ENCODE measurements around the gene ACER3. TPM values are rescaled to one million over a fixed set of nuclear protein-coding genes. Genes with fewer than 3 reads are reported as not detected.
"Not testable (repeated sequence)": the region's sequence is repeated elsewhere in the genome, so short reads cannot be mapped to it uniquely, and the experiment has no call there.

The ACER3 gene
- total and polyA plus RNA-seq, 8 donors = 2.1 to 25.9 (median 8.5) TPM

DNA sequence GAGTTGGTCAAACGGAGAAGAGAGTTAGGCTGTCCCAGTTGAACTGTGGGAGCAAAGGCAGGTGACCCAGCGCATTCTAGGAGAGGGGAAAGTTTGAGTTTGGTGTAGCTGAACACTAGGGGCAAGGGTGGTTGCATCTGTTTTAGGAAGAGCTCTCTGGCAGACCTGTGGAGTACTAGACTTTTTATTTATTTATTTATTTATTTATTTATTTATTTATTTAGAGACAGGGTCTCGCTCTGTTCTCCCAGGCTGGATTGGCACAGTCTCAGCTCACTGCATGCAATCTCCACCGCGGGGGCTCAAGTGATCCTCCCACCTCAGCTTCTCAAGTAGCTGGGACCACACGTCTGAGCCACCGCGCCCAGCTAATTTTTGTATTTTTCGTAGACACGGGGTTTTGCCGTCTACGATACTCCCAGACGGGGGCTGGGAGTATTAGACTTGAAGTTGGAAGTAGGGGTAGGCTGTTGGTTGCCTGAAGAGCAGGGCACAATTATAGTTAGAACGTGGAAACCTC lies 950 bp upstream of the ACER3 start:
- peak overlapping the region in 4 of 5 donors; percentile 87 to 94 (median 90) for H3K27ac ChIP-seq
- peak in 1 of 2 donors; percentile 14 for DNase-seq
- no peak overlapping the region for H3K4me3 ChIP-seq
- H3K9me3 ChIP-seq = no peaks in the 10 kb centered on the region
- H3K4me1 ChIP-seq = peaks cover 10 to 45% (median 13%) of the 10 kb centered on the region in 4 donors
- TF ChIP-seq POLR2A (IDR thresholded peaks at IDR 0.05) (no peak), POLR2AphosphoS5 (IDR thresholded peaks at IDR 0.05) (no peak), EP300 (IDR thresholded peaks at IDR 0.05) (no peak)
- TF ChIP-seq, protein P1, sequence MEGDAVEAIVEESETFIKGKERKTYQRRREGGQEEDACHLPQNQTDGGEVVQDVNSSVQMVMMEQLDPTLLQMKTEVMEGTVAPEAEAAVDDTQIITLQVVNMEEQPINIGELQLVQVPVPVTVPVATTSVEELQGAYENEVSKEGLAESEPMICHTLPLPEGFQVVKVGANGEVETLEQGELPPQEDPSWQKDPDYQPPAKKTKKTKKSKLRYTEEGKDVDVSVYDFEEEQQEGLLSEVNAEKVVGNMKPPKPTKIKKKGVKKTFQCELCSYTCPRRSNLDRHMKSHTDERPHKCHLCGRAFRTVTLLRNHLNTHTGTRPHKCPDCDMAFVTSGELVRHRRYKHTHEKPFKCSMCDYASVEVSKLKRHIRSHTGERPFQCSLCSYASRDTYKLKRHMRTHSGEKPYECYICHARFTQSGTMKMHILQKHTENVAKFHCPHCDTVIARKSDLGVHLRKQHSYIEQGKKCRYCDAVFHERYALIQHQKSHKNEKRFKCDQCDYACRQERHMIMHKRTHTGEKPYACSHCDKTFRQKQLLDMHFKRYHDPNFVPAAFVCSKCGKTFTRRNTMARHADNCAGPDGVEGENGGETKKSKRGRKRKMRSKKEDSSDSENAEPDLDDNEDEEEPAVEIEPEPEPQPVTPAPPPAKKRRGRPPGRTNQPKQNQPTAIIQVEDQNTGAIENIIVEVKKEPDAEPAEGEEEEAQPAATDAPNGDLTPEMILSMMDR (IDR thresholded peaks at IDR 0.05) = no peak
- intact Hi-C loops (cut with DNase I; ENCODE audit: low total_unique reads) = no loop called here
- no peaks in the 10 kb centered on the region for H3K36me3 ChIP-seq
- 95 to 97% (median 96%) methylated on average over 14 of the region's 14 CpGs for WGBS, 5 donors
- H3K27me3 ChIP-seq = no peaks in the 10 kb centered on the region

DNA sequence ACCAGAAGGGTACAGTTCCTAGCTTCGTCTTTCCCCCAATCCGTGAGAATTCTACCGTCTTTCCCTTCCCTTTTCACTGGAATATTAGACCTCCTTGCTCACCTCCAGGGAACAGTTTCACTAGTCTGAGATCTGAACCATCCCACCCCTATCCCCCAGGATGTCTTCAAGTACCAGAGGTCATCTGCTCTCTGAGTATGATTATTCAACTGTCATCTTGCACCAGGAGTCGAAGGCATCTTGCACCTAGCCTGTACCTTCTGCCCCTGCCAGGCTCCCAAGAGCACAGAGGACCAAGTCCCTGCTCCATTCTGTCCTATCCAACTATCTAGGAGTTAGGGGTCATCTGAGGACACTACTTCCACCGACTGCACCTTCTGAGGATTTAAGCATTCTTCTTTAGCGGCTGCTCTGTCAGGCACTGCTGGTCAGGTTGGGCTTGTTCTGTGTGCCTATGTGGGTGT lies 804 bp downstream of the ACER3 start:
- Histone ChIP-seq H3K9me3 (no peaks in the 10 kb centered on the region), H3K4me3 (peak overlapping the region; percentile 65 to 89 (median 73)), H3K4me1 (peaks cover 10 to 45% (median 13%) of the 10 kb centered on the region in 4 donors), H3K27me3 (no peaks in the 10 kb centered on the region), H3K27ac (peak overlapping the region; percentile 81 to 94 (median 89)), H3K36me3 (no peaks in the 10 kb centered on the region)
- no peak for TF ChIP-seq EP300 (IDR thresholded peaks at IDR 0.05)
- intact Hi-C loops (cut with DNase I; ENCODE audit: low total_unique reads) = no loop called here
- 14 to 34% (median 22%) methylated on average over 6 of the region's 6 CpGs for WGBS, 5 donors
- peak in 1 of 2 donors; percentile 14 for DNase-seq

DNA sequence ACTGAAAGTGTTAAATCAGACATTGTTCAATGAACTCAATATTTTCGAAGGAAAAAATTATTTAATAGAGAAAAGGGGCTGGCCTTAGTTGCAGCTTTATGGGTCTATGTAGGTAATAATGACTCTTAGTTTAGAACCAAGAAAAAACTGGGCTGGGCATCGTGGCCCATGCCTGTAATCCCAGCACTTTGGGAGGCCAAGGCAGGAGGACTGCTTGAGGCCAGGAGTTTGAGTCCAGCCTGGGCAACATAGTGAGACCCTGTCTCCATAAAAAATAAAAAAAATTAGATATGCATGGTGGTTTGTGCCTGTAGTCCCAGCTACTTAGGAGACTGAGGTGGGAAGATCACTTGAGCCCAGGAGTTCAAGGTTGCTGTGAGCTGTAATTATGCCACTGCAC lies 2.1 kb downstream of the ACER3 start:
- 70 to 97% (median 93%) methylated on average over 2 of the region's 2 CpGs for WGBS, 5 donors
- H3K4me3 ChIP-seq; H3K9me3 ChIP-seq; intact Hi-C loops (cut with DNase I; ENCODE audit: low total_unique reads); DNase-seq; H3K27me3 ChIP-seq; H3K36me3 ChIP-seq: not testable (repeated sequence)
- peak overlapping the region in 2 of 5 donors; percentile 14 to 24 for H3K27ac ChIP-seq
- H3K4me1 ChIP-seq = peaks cover 10 to 45% (median 13%) of the 10 kb centered on the region in 4 donors

DNA sequence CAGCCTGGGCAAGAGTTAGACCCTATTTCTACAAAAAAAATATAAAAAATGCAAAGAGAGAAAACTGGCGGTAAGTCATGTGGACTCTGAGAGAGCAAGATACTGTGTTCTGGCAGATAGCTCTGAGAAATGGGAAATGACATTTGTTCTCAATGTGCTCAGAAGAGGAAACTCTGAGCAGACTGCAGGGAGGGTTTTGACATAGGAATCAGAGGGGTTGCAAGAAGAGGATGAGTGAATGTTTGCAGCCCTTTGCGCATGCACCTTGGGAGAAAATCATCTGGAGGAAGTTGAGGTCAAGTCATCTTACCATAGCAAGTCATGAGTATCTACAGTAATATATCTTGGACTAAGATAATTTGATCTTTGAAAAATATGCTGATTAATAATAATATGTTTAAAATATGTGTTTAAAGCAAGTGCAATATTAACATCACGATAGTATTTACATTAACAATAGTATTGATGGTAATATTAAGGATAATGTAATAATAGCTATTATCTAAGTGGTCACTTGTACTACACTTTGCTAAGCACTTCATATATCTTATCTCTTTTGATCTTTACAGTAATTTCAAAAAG lies 2.6 kb downstream of the ACER3 start:
- H3K27ac ChIP-seq = peak overlapping the region in 2 of 5 donors; percentile 14 to 24
- H3K4me1 ChIP-seq = peaks cover 10 to 45% (median 13%) of the 10 kb centered on the region in 4 donors
- peak in 1 of 2 donors; percentile 20 for DNase-seq
- no peaks in the 10 kb centered on the region for H3K9me3 ChIP-seq
- TF ChIP-seq POLR2AphosphoS5 (IDR thresholded peaks at IDR 0.05) (no peak), EP300 (IDR thresholded peaks at IDR 0.05) (no peak), POLR2A (IDR thresholded peaks at IDR 0.05) (no peak)
- TF ChIP-seq, protein P1 (IDR thresholded peaks at IDR 0.05) = no peak
- H3K27me3 ChIP-seq = no peaks in the 10 kb centered on the region
- intact Hi-C loops (cut with DNase I; ENCODE audit: low total_unique reads) = no loop called here
- H3K36me3 ChIP-seq = peaks cover 0 to 3% (median under 1%) of the 10 kb centered on the region in 4 donors
- no peak overlapping the region for H3K4me3 ChIP-seq
- WGBS, 5 donors = 85 to 89% (median 87%) methylated on average over 3 of the region's 3 CpGs

DNA sequence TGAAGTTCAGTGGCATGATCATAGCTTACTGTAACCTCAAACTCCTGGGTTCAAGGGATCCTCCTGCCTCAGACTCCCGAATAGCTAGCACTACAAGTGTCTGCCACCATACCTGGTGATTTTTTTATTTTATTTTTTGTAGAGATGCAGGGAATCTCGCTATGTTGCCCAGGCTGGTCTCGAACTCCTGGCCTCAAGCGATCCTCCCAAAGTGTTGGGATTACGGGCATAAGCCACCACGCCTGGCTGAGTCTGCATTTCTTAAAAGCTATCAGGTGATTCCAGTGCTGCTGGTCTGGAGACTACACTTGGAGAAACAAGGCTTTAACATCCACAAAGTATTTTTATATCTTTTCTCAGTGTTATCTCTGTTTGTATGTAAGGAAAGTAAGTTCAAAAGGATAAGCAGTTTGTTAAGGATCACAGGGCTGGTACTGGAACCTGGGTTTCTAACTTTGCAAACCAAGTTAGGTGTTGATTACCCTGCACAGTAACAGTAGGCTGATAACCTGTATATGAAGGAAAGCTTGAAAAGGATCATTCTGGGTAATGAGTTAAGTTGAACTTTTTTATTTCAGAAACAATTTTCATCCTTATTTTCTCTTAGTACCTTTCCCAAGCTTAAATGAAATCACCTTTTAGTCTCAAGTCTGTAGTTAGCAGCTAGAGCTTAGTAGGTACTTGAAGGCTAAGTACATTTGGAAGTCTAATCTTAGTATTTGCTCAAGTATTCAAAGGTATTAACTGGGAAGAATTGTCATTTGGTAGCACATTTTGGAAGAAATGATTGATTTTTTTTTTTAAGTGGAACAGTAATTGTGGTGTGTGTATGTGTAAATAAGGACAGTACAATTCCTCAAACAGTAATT lies 12.5 kb downstream of the ACER3 start:
- WGBS, 5 donors = 88 to 97% (median 94%) methylated on average over 6 of the region's 6 CpGs
- TF ChIP-seq, protein P1 (IDR thresholded peaks at IDR 0.05) = no peak
- TF ChIP-seq POLR2AphosphoS5 (IDR thresholded peaks at IDR 0.05) (no peak), POLR2A (IDR thresholded peaks at IDR 0.05) (no peak)

More for the DNA sequence above, 12.5 kb downstream of the ACER3 start:
- peaks cover 0 to 15% (median 8%) of the 10 kb centered on the region in 4 donors for H3K36me3 ChIP-seq
- no peak for DNase-seq
- H3K27me3 ChIP-seq = no peaks in the 10 kb centered on the region
- H3K4me3 ChIP-seq = no peak overlapping the region
- intact Hi-C loops (cut with DNase I; ENCODE audit: low total_unique reads) = no loop called here
- H3K27ac ChIP-seq = no peak overlapping the region
- H3K9me3 ChIP-seq = no peaks in the 10 kb centered on the region
- no peaks in the 10 kb centered on the region for H3K4me1 ChIP-seq
